GM12878 (cell line): ENCODE measurements around the gene ZC3H11A. TPM values are rescaled to one million over a fixed set of nuclear protein-coding genes. Genes with fewer than 3 reads are reported as not detected.

Experiments
- ATAC-seq: fragments of 200-7000 bp; cut with Tn5 transposase; 3 replicates; pipeline ENCODE4 v1.9.1; 2020; ENCODE audit warnings: mild to moderate bottlenecking, moderate library complexity
- BruUV-seq: library from RNA; stranded (reverse); fragments of 400-500 nt; replicated peaks from 2 replicates; lab custom pipeline; 2021; lab: Mats Ljungman, UMichigan
- CTCF ChIA-PET: fragments of 300-600 bp; sonication (Branson Sonifier 250); formaldehyde crosslinking; extraction: SDS; loops from one replicate; lab custom pipeline; 2021; ENCODE audit warnings: inconsistent platforms; lab: Yijun Ruan, JAX
- POLR2A ChIA-PET: fragments of 350-600 bp; formaldehyde crosslinking; extraction: SDS; loops from one replicate; lab custom pipeline; 2021; ENCODE audit warnings: inconsistent platforms; lab: Charles Lee
- RAD21 ChIA-PET: fragments of 300-600 bp; sonication (Branson Sonifier 250); formaldehyde crosslinking; loops from one replicate; lab custom pipeline; 2023; ENCODE audit warnings: antibody characterized with exemption; ENCODE audit not compliant: unreplicated experiment; lab: Charles Lee
- SMC1A ChIA-PET: fragments of 300-600 bp; sonication (Branson Sonifier 250); formaldehyde crosslinking; loops from one replicate; lab custom pipeline; 2023; ENCODE audit not compliant: unreplicated experiment, uncharacterized antibody; lab: Charles Lee
- DNase-seq: peaks from one replicate; pipeline ENCODE4 v3.0.0-alpha.2; 2011; ENCODE audit warnings: low read depth, low spot score
- FAIRE-seq: peaks from 3 replicates; lab custom pipeline; 2011; peaks lifted over from hg19 to GRCh38; lab: Jason Lieb, UNC
- H2AFZ ChIP-seq: 2 replicates; pipeline ENCODE4 v1.6.0; 2011; ENCODE audit warnings: low read depth, low read length, control low read depth; ENCODE audit not compliant: control insufficient read depth
- H3K27ac ChIP-seq: 2 replicates; pipeline ENCODE4 v1.5.1; 2011; ENCODE audit warnings: control low read depth; ENCODE audit not compliant: control insufficient read depth, insufficient read depth
- H3K27me3 ChIP-seq, 2 experiments: replicated peaks in 1 of 2; 2 replicates each; pipeline versions ENCODE4 v1.6.0 to v1.6.1; 2011; ENCODE audit warnings: low read length in 1 of 2; ENCODE audit not compliant: control insufficient read depth in 2 of 2, insufficient read depth in 2 of 2
- H3K36me3 ChIP-seq, 2 experiments: 2 replicates each; pipeline ENCODE4 v1.5.1; 2011; ENCODE audit warnings: low read length in 1 of 2; ENCODE audit not compliant: control insufficient read depth in 2 of 2, insufficient read depth in 2 of 2
- H3K4me1 ChIP-seq: 2 replicates; pipeline ENCODE4 v1.6.1; 2011; ENCODE audit warnings: mild to moderate bottlenecking, low read length, moderate library complexity, mixed read lengths; ENCODE audit not compliant: control insufficient read depth, insufficient read depth
- H3K4me2 ChIP-seq: 2 replicates; pipeline ENCODE4 v1.6.0; 2011; ENCODE audit warnings: control low read depth; ENCODE audit not compliant: control insufficient read depth, insufficient read depth
- H3K4me3 ChIP-seq: fragments of 200-600 bp; sonication (generic); 2 replicates; pipeline ENCODE4 v1.5.1; 2016
- H3K79me2 ChIP-seq: 2 replicates; pipeline ENCODE4 v1.6.0; 2011; ENCODE audit warnings: low read length; ENCODE audit not compliant: control insufficient read depth, insufficient read depth
- H3K9ac ChIP-seq: 2 replicates; pipeline ENCODE4 v1.8.0; 2011; ENCODE audit warnings: low read length, control low read depth, mixed read lengths; ENCODE audit not compliant: control insufficient read depth, insufficient read depth
- H3K9me3 ChIP-seq: replicated peaks from 3 replicates; pipeline ENCODE4 v1.5.1; 2011; ENCODE audit warnings: mild to moderate bottlenecking, low read length; ENCODE audit not compliant: control insufficient read depth, insufficient read depth
- H4K20me1 ChIP-seq: 2 replicates; pipeline ENCODE4 v1.6.0; 2011; ENCODE audit not compliant: control insufficient read depth, insufficient read depth
- BRCA1 ChIP-seq: IDR thresholded peaks from 2 replicates; pipeline ENCODE4 v1.6.1; 2011; ENCODE audit warnings: low read depth, low read length, improper control_type of control experiment
- CBX5 ChIP-seq: sonication (generic); IDR thresholded peaks from 2 replicates; pipeline ENCODE4 v1.6.1; 2016; ENCODE audit warnings: low read depth, moderate library complexity, mild to moderate bottlenecking, inconsistent platforms
- CHD4 ChIP-seq: fragments of 200-600 bp; sonication (generic); IDR thresholded peaks from 2 replicates; pipeline ENCODE4 v1.6.1; 2016; ENCODE audit warnings: mild to moderate bottlenecking
- CREB1 ChIP-seq: IDR thresholded peaks from 2 replicates; pipeline ENCODE4 v1.6.1; 2012; ENCODE audit warnings: low read depth, mild to moderate bottlenecking, inconsistent platforms
- ESRRA ChIP-seq: IDR thresholded peaks from 2 replicates; pipeline ENCODE4 v1.6.1; 2012; ENCODE audit warnings: mild to moderate bottlenecking, low read length, improper control_type of control experiment
- KDM1A ChIP-seq: fragments of 200-600 bp; sonication (generic); IDR thresholded peaks from 2 replicates; pipeline ENCODE4 v1.6.1; 2016; ENCODE audit warnings: borderline replicate concordance
- MEF2B ChIP-seq: fragments of 450-650 bp; IDR thresholded peaks from 2 replicates; pipeline ENCODE4 v1.6.1; 2018; ENCODE audit warnings: mild to moderate bottlenecking, moderate library complexity; ENCODE audit not compliant: partially characterized antibody, poor library complexity, severe bottlenecking
- PAX5 ChIP-seq: IDR thresholded peaks from 2 replicates; pipeline ENCODE4 v1.6.1; 2011; ENCODE audit warnings: low read depth, low read length, borderline replicate concordance
- PML ChIP-seq: IDR thresholded peaks from 2 replicates; pipeline ENCODE4 v1.6.1; 2012; ENCODE audit warnings: low read length, inconsistent platforms
- POLR2A ChIP-seq: IDR thresholded peaks from 2 replicates; pipeline ENCODE4 v1.6.1; 2011; ENCODE audit warnings: low read depth, mild to moderate bottlenecking, low read length
- SIN3A ChIP-seq: IDR thresholded peaks from 2 replicates; pipeline ENCODE4 v1.6.1; 2012; ENCODE audit warnings: low read depth, low read length, improper control_type of control experiment
- SMARCA5 ChIP-seq: fragments of 450-650 bp; IDR thresholded peaks from 2 replicates; pipeline ENCODE4 v1.6.1; 2017; ENCODE audit warnings: mild to moderate bottlenecking
- SRF ChIP-seq, 2 experiments: IDR thresholded peaks; 2 replicates each; pipeline ENCODE4 v1.6.1; 2011; ENCODE audit warnings: low read depth in 2 of 2, low read length in 2 of 2, mild to moderate bottlenecking in 1 of 2, moderate library complexity in 1 of 2
- STAT3 ChIP-seq: IDR thresholded peaks from 2 replicates; pipeline ENCODE4 v1.6.1; 2011; ENCODE audit warnings: low read depth, low read length, improper control_type of control experiment
- ZNF217 ChIP-seq: fragments of 450-650 bp; IDR thresholded peaks from 2 replicates; pipeline ENCODE4 v1.6.1; 2017; ENCODE audit warnings: antibody characterized with exemption, mild to moderate bottlenecking
- ZZZ3 ChIP-seq: IDR thresholded peaks from 2 replicates; pipeline ENCODE4 v1.6.1; 2011; ENCODE audit warnings: low read depth; ENCODE audit not compliant: control insufficient read depth, insufficient read length
- WGBS: methylation state at CpG from one replicate; pipeline ENCODE4 v1.1.6; 2016; ENCODE audit warnings: low lambda C conversion rate; ENCODE audit not compliant: insufficient replicate concordance, insufficient coverage; ENCODE audit errors: missing lambda C conversion rate; 5-methylcytosine and 5-hydroxymethylcytosine counted together
- in situ Hi-C: fragments of 300-500 bp; cut with MboI; formaldehyde crosslinking; loops from 9 replicates; pipeline ENCODE4 v1.14.3; 2018; ENCODE audit warnings: mixed read lengths
- intact Hi-C: fragments of 100-400 bp; cut with micrococcal nuclease; formaldehyde crosslinking; loops from one replicate; pipeline ENCODE4 v1.14.2; 2022; ENCODE audit not compliant: unreplicated experiment
- polyA plus RNA-seq, 11 experiments: library from polyadenylated mRNA; depleted of rRNA in 4 of 11; unstranded in 6 of 11; stranded (reverse) in 5 of 11; fragments of >200 nt; fragmentation: Nextera tagmentation in 4 of 11; fragmentation: Illumina TruSeq in 1 of 11; extraction: Ambion mirVana in 4 of 11; extraction: Trizol in 1 of 11; gene quantifications; 1 replicate in 1 of 11; 2 replicates in 10 of 11; pipeline versions ENCODE4 v1.2.1 to v1.2.3, GENCODE V29; 2011 to 2016; ENCODE audit warnings: inconsistent platforms in 2 of 11, missing spikeins in 2 of 11, low read depth in 1 of 11
- total RNA-seq, 4 experiments: library from RNA; depleted of rRNA in 3 of 4; stranded (reverse); fragments of >200 nt in 3 of 4; fragmentation: Illumina TruSeq in 1 of 4; extraction: Trizol in 1 of 4; gene quantifications; 2 replicates each; pipeline versions ENCODE4 v1.2.1 to v1.2.3, GENCODE V29; 2013 to 2021
- TF ChIP-seq, protein P1 (sequence below): fragments of 450-650 bp; IDR thresholded peaks from 2 replicates; pipeline ENCODE4 v1.6.1; 2017; ENCODE audit warnings: mild to moderate bottlenecking
- TF ChIP-seq, protein P2 (sequence below): IDR thresholded peaks from 2 replicates; pipeline ENCODE4 v1.6.1; 2011; ENCODE audit warnings: low read depth, low read length, improper control_type of control experiment, borderline replicate concordance

ZC3H11A gene
- total and polyA plus RNA-seq, 10 of the 15 experiments (the other 5 are each of a cell fraction or from before 2014, with no cell fraction given), result 21.1 to 123 (median 60.8) TPM

DNA sequence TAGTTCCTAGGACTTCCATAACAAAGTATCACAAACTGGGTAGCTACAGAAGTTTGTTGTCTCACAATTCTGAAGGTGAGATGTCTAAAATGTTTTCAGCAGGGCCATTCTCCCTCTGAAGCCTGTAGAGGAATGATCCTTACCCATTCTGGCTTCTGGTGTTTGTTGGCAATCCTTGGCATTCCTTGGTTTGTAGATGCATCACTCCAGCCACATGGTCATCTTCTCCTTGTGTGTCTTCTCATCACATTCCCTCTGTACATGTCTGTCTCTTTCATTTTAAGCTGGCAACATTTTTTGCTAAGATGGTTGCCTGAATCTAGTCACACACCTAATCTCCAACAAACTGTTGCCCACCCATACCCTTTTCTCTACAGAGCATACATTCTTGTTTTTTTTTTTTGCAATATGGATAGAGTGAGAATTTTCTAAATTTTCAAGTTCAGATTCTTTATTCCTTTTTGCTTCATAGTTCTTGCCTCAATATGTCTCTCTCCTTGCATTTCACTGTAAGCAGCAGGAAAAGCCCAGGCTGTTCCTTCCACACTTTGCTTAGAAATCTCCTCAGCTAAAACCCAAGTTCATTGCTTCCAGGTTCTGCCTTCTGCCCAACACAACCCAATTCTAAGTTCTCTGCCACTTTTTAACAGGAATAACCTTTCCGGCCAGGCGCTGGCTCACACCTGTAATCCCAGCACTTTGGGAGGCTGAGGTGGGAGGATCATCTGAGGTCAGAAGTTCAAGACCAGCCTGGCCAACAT lies 18.3 kb downstream of the ZC3H11A start:
- in situ Hi-C loops (no loop called here), intact Hi-C loops (no loop called here)
- no TSS peak for BruUV-seq
- no peak overlapping the region for H3K4me3 ChIP-seq
- no peaks in the 10 kb centered on the region for H3K27me3 ChIP-seq
- no peak overlapping the region for H3K27ac ChIP-seq
- WGBS, result 100% methylated on average over 2 of the region's 2 CpGs
- SMC1A ChIA-PET, result interaction anchor here (0.6 kb wide), 1 partner anchor 18 kb away, joined by 3 read pairs; the partner anchor contains the start of genes ZBED6 and ZC3H11A
- CTCF ChIA-PET, result interaction anchor here (0.6 kb wide), 1 partner anchor 30 kb away, joined by 3 read pairs; no protein-coding TSS in a partner anchor
- POLR2A ChIA-PET, result no interaction called here
- H3K9ac ChIP-seq, result no peak overlapping the region
- H3K4me1 ChIP-seq, result no peaks in the 10 kb centered on the region
- no peaks in the 10 kb centered on the region for H3K9me3 ChIP-seq
- DNase-seq, result no peak
- no peak overlapping the region for H3K4me2 ChIP-seq
- H2AFZ ChIP-seq, result no peak overlapping the region
- peaks cover 2% of the 10 kb centered on the region for H3K79me2 ChIP-seq
- TF ChIP-seq POLR2A, result no peak
- no peak for TF ChIP-seq CHD4
- no peak for TF ChIP-seq PAX5
- no peak for TF ChIP-seq CREB1
- no peak for TF ChIP-seq STAT3
- no peak for TF ChIP-seq BRCA1
- TF ChIP-seq SRF (IDR thresholded peaks at IDR 0.05; ENCODE audit: low read depth in 2 of 2, low read length in 2 of 2), result no peak
- TF ChIP-seq, protein P1, sequence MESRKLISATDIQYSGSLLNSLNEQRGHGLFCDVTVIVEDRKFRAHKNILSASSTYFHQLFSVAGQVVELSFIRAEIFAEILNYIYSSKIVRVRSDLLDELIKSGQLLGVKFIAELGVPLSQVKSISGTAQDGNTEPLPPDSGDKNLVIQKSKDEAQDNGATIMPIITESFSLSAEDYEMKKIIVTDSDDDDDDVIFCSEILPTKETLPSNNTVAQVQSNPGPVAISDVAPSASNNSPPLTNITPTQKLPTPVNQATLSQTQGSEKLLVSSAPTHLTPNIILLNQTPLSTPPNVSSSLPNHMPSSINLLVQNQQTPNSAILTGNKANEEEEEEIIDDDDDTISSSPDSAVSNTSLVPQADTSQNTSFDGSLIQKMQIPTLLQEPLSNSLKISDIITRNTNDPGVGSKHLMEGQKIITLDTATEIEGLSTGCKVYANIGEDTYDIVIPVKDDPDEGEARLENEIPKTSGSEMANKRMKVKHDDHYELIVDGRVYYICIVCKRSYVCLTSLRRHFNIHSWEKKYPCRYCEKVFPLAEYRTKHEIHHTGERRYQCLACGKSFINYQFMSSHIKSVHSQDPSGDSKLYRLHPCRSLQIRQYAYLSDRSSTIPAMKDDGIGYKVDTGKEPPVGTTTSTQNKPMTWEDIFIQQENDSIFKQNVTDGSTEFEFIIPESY, result no peak
- TF ChIP-seq, protein P2, sequence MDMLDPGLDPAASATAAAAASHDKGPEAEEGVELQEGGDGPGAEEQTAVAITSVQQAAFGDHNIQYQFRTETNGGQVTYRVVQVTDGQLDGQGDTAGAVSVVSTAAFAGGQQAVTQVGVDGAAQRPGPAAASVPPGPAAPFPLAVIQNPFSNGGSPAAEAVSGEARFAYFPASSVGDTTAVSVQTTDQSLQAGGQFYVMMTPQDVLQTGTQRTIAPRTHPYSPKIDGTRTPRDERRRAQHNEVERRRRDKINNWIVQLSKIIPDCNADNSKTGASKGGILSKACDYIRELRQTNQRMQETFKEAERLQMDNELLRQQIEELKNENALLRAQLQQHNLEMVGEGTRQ, result no peak
- TF ChIP-seq CBX5, result no peak
- TF ChIP-seq KDM1A, result no peak
- no peak for TF ChIP-seq MEF2B
- no peak for TF ChIP-seq SMARCA5
- no peak for TF ChIP-seq ESRRA
- no peak for TF ChIP-seq PML
- no peak for TF ChIP-seq ZNF217
- TF ChIP-seq ZZZ3, result no peak
- no peak for TF ChIP-seq SIN3A
- ATAC-seq, result no peak
- peaks cover 0 to 20% of the 10 kb centered on the region in 2 experiments for H3K36me3 ChIP-seq
- RAD21 ChIA-PET, result interaction anchor here (0.6 kb wide), 1 partner anchor 476 kb away, joined by 3 read pairs; no protein-coding TSS in a partner anchor
- H4K20me1 ChIP-seq, result no peaks in the 10 kb centered on the region
- FAIRE-seq, result no peak
